ENCODE data around the gene CRYBA4. TPM values are rescaled to one million over a fixed set of nuclear protein-coding genes. Genes with fewer than 3 reads are reported as not detected.

CRYBA4 gene
- total RNA-seq, 1 experiment from 2014 or later, result not detected

GRCh38 chr22:26581633-26582168 lies 40.1 kb upstream of the CRYBA4 start:
- ChIA-PET POLR2A (no interaction called here), CTCF (no interaction called here)
- no peak overlapping the region for H3K27ac ChIP-seq (ENCODE audit: low read length)
- intact Hi-C loops (cut with micrococcal nuclease; ENCODE audit: unreplicated experiment), result no loop called here
- no peak overlapping the region for H3K4me3 ChIP-seq (ENCODE audit: low read depth in 2 of 2, low read length in 2 of 2)
- no peaks in the 10 kb centered on the region for H3K9me3 ChIP-seq (ENCODE audit: control insufficient read depth, insufficient read depth, low read depth, low read length)
- H3K36me3 ChIP-seq (ENCODE audit: control insufficient read depth, insufficient read depth, low read length), result no peaks in the 10 kb centered on the region
- in situ Hi-C loops (cut with HindIII; ENCODE audit: low pct_unique_long_range_greater_than_20kb, low sequenced_read_pairs), result no loop called here
- TF ChIP-seq CTCF (IDR thresholded peaks at IDR 0.05), result no peak
- H3K27me3 ChIP-seq (ENCODE audit: control insufficient read depth, insufficient read depth, low read length), result no peaks in the 10 kb centered on the region
- H3K4me1 ChIP-seq (ENCODE audit: control insufficient read depth, insufficient read depth, low read length), result no peaks in the 10 kb centered on the region; the same call in 1 of the 2 replicates
- DNase-seq (ENCODE audit: low read depth, low spot score) (no peak), ATAC-seq (no peak)
- BruUV-seq (replicated peaks), result no TSS peak

GRCh38 chr22:26584010-26584409 lies 37.8 kb upstream of the CRYBA4 start:
- DNase-seq (ENCODE audit: low read depth, low spot score), result no peak
- no peak overlapping the region for H3K4me3 ChIP-seq (ENCODE audit: low read depth in 2 of 2, low read length in 2 of 2)
- no peaks in the 10 kb centered on the region for H3K9me3 ChIP-seq (ENCODE audit: control insufficient read depth, insufficient read depth, low read depth, low read length)
- TF ChIP-seq CTCF (IDR thresholded peaks at IDR 0.05) (no peak), REST (IDR thresholded peaks at IDR 0.05; ENCODE audit: insufficient read depth in 1 of 2, low read depth in 2 of 2, low read length in 1 of 2) (no peak), SIN3A (IDR thresholded peaks at IDR 0.05; ENCODE audit: borderline replicate concordance, insufficient read depth, low read depth, low read length) (no peak), POLR2AphosphoS5 (IDR thresholded peaks at IDR 0.05; ENCODE audit: low read depth, low read length) (no peak), TCF7L2 (IDR thresholded peaks at IDR 0.05; ENCODE audit: low read depth, low read length) (no peak)
- ChIA-PET CTCF (no interaction called here), POLR2A (no interaction called here)
- no peak overlapping the region for H3K27ac ChIP-seq (ENCODE audit: low read length)
- in situ Hi-C loops (cut with HindIII; ENCODE audit: low pct_unique_long_range_greater_than_20kb, low sequenced_read_pairs), result no loop called here
- H3K4me1 ChIP-seq (ENCODE audit: control insufficient read depth, insufficient read depth, low read length), result no peaks in the 10 kb centered on the region; the same call in 1 of the 2 replicates
- no TSS peak for BruUV-seq (replicated peaks)
- intact Hi-C loops (cut with micrococcal nuclease; ENCODE audit: unreplicated experiment), result no loop called here
- no peaks in the 10 kb centered on the region for H3K27me3 ChIP-seq (ENCODE audit: control insufficient read depth, insufficient read depth, low read length)
- ATAC-seq, result no peak
- H3K36me3 ChIP-seq (ENCODE audit: control insufficient read depth, insufficient read depth, low read length), result no peaks in the 10 kb centered on the region
